HepG2 (cell line): ENCODE measurements around the gene DIRAS1.

Experiments used
- ARID2 ChIP-seq: sonication (generic); formaldehyde crosslinking; IDR thresholded peaks from 2 replicates; pipeline ENCODE4 v1.8.1; 2022; ENCODE audit warnings: mild to moderate bottlenecking, missing genetic modification reagents, borderline replicate concordance
- ASH2L ChIP-seq: fragments of 300-600, 200-600 bp; sonication (generic); IDR thresholded peaks from 2 replicates; pipeline ENCODE4 v1.7.0; 2017; ENCODE audit warnings: low read depth, mild to moderate bottlenecking, moderate library complexity, mixed read lengths, low read length; ENCODE audit not compliant: insufficient read length
- GABPA ChIP-seq, 2 experiments: IDR thresholded peaks; 2 replicates each; pipeline ENCODE4 v1.6.1; 2011 to 2016; ENCODE audit warnings: low read depth in 2 of 2, low read length in 1 of 2, missing biosample characterization in 1 of 2, missing genetic modification characterization in 1 of 2
- POLR2AphosphoS2 ChIP-seq: IDR thresholded peaks from 2 replicates; pipeline ENCODE4 v1.6.1; 2011; ENCODE audit warnings: low read depth, low read length, improper control_type of control experiment
- SMAD1 ChIP-seq: sonication (generic); formaldehyde crosslinking; IDR thresholded peaks from 2 replicates; pipeline ENCODE4 v1.4.0; 2020; ENCODE audit warnings: missing genetic modification reagents, low read depth, mild to moderate bottlenecking, borderline replicate concordance
- SUZ12 ChIP-seq: fragments of 150-350 bp; IDR thresholded peaks from 2 replicates; pipeline ENCODE4 v1.6.1; 2014; ENCODE audit warnings: low read depth, low read length
- ZNF10 ChIP-seq: sonication (generic); formaldehyde crosslinking; IDR thresholded peaks from 2 replicates; pipeline ENCODE4 v1.4.0; 2020; ENCODE audit warnings: mild to moderate bottlenecking, low read depth, missing genetic modification reagents, borderline replicate concordance
- TF ChIP-seq, protein P1 (sequence below): sonication (generic); formaldehyde crosslinking; IDR thresholded peaks from 2 replicates; pipeline ENCODE4 v1.5.0; 2020; ENCODE audit warnings: mild to moderate bottlenecking, missing genetic modification reagents, moderate library complexity
- TF ChIP-seq, protein P2 (sequence below), 2 experiments: sonication (generic) in 1 of 2; formaldehyde crosslinking in 1 of 2; IDR thresholded peaks; 2 replicates each; pipeline versions ENCODE4 v1.5.1 to v1.6.1; 2011 to 2020; ENCODE audit warnings: borderline replicate concordance in 1 of 2, low read depth in 1 of 2, low read length in 1 of 2, mild to moderate bottlenecking in 1 of 2, missing genetic modification reagents in 1 of 2, moderate library complexity in 1 of 2

DNA sequence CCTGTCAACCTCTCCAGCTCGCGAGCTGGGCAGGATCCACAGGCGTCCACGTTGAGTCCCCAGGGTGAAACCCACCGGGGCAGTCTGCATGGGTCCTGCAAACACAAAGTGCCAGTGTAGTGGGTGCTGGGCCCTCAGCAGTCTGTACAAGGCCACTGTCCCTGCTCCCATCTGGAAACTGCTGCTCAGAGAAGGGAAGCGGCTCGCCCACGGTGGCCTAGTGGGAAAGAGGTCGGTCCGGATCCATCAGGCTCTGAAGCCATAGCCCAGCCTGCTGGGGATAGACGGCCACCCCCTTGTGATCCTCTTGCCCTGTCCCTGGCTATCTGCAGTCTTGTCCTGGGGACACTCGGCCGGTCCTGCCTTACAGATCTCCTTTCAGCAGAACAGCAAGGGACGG is 2.6 kb upstream of the DIRAS1 start:
- TF ChIP-seq SUZ12 (no peak), GABPA (IDR thresholded peaks at IDR 0.05; ENCODE audit: low read depth, low read length) (no peak), GABPA (CRISPR knock-in tag; IDR thresholded peaks at IDR 0.05; ENCODE audit: low read depth) (no peak), POLR2AphosphoS2 (no peak), ARID2 (CRISPR knock-in tag) (no peak), ZNF10 (CRISPR knock-in tag) (no peak), SMAD1 (CRISPR knock-in tag) (no peak), ASH2L (no peak)
- TF ChIP-seq, protein P1, sequence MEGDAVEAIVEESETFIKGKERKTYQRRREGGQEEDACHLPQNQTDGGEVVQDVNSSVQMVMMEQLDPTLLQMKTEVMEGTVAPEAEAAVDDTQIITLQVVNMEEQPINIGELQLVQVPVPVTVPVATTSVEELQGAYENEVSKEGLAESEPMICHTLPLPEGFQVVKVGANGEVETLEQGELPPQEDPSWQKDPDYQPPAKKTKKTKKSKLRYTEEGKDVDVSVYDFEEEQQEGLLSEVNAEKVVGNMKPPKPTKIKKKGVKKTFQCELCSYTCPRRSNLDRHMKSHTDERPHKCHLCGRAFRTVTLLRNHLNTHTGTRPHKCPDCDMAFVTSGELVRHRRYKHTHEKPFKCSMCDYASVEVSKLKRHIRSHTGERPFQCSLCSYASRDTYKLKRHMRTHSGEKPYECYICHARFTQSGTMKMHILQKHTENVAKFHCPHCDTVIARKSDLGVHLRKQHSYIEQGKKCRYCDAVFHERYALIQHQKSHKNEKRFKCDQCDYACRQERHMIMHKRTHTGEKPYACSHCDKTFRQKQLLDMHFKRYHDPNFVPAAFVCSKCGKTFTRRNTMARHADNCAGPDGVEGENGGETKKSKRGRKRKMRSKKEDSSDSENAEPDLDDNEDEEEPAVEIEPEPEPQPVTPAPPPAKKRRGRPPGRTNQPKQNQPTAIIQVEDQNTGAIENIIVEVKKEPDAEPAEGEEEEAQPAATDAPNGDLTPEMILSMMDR (CRISPR knock-in tag): no peak
- TF ChIP-seq, protein P2, sequence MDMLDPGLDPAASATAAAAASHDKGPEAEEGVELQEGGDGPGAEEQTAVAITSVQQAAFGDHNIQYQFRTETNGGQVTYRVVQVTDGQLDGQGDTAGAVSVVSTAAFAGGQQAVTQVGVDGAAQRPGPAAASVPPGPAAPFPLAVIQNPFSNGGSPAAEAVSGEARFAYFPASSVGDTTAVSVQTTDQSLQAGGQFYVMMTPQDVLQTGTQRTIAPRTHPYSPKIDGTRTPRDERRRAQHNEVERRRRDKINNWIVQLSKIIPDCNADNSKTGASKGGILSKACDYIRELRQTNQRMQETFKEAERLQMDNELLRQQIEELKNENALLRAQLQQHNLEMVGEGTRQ (IDR thresholded peaks at IDR 0.05; ENCODE audit: low read depth, low read length): no peak
- TF ChIP-seq, protein P2 (CRISPR knock-in tag; IDR thresholded peaks at IDR 0.05; ENCODE audit: borderline replicate concordance): no peak
